CD14-positive monocyte (primary cell): Measurements from ENCODE around the gene NCOA7. TPM values are rescaled to one million over a fixed set of nuclear protein-coding genes. Genes with fewer than 3 reads are reported as not detected.

Experiments
- DNase-seq, 3 donors: peaks; one replicate each; pipeline ENCODE4 v3.0.0-alpha.2; 2011 to 2022
- H2AFZ ChIP-seq: 2 replicates; pipeline ENCODE4 v1.6.0; 2012; ENCODE audit warnings: mild to moderate bottlenecking, low read depth, low read length, inconsistent platforms; ENCODE audit not compliant: insufficient read depth, poor library complexity, severe bottlenecking
- H3K27ac ChIP-seq, 2 donors: 1 replicate in 1 of 2; 2 replicates in 1 of 2; pipeline ENCODE4 v1.5.1; 2012 to 2013; ENCODE audit warnings: low read length in 2 of 2, control low read depth in 1 of 2, inconsistent platforms in 1 of 2, low read depth in 1 of 2, mild to moderate bottlenecking in 1 of 2
- H3K27me3 ChIP-seq, 2 donors: one replicate each; pipeline versions ENCODE4 v1.6.0 to v1.6.1; 2011 to 2013; ENCODE audit warnings: low read length in 2 of 2; ENCODE audit not compliant: control insufficient read depth in 2 of 2, insufficient read depth in 2 of 2
- H3K36me3 ChIP-seq, 2 donors: replicated peaks in 1 of 2; 1 replicate in 1 of 2; 2 replicates in 1 of 2; pipeline versions ENCODE4 v1.5.1 to v1.6.1; 2012 to 2013; ENCODE audit warnings: low read length in 2 of 2, control low read depth in 1 of 2, inconsistent platforms in 1 of 2, mild to moderate bottlenecking in 1 of 2; ENCODE audit not compliant: insufficient read depth in 2 of 2, control insufficient read depth in 1 of 2
- H3K4me1 ChIP-seq, 2 donors: 1 replicate in 1 of 2; 2 replicates in 1 of 2; pipeline versions ENCODE4 v1.5.1 to v1.6.1; 2012 to 2013; ENCODE audit warnings: low read length in 2 of 2, control low read depth in 1 of 2, inconsistent platforms in 1 of 2, mild to moderate bottlenecking in 1 of 2, moderate library complexity in 1 of 2; ENCODE audit not compliant: insufficient read depth in 2 of 2, control insufficient read depth in 1 of 2
- H3K4me2 ChIP-seq: replicated peaks from 2 replicates; pipeline ENCODE3; 2012; ENCODE audit warnings: low read length, moderate library complexity, mild to moderate bottlenecking; ENCODE audit not compliant: poor library complexity, severe bottlenecking; ENCODE audit errors: extremely low read depth
- H3K4me3 ChIP-seq, 3 experiments: fragments of 200-600 bp in 1 of 3; sonication (generic) in 1 of 3; replicated peaks in 1 of 3; 1 replicate in 2 of 3; 2 replicates in 1 of 3; pipeline ENCODE4 v1.5.1; 2011 to 2013; ENCODE audit warnings: low read length in 3 of 3, mild to moderate bottlenecking in 3 of 3, control low read depth in 2 of 3, low read depth in 2 of 3, inconsistent platforms in 1 of 3, moderate library complexity in 1 of 3
- H3K79me2 ChIP-seq: 2 replicates; pipeline ENCODE4 v1.6.0; 2012; ENCODE audit warnings: mild to moderate bottlenecking, control low read depth, inconsistent platforms, low read length, moderate library complexity; ENCODE audit not compliant: insufficient read depth
- H3K9ac ChIP-seq: 2 replicates; pipeline ENCODE4 v1.6.0; 2017; ENCODE audit warnings: low read length, mild to moderate bottlenecking; ENCODE audit not compliant: insufficient read depth, poor library complexity, severe bottlenecking
- H3K9me3 ChIP-seq, 2 donors: replicated peaks in 1 of 2; 1 replicate in 1 of 2; 2 replicates in 1 of 2; pipeline versions ENCODE4 v1.5.1 to v1.6.1; 2012 to 2013; ENCODE audit warnings: low read length in 2 of 2, control low read depth in 1 of 2; ENCODE audit not compliant: control insufficient read depth in 1 of 2, insufficient read depth in 1 of 2
- H4K20me1 ChIP-seq: 2 replicates; pipeline ENCODE4 v1.6.0; 2012; ENCODE audit warnings: mild to moderate bottlenecking, low read length, control low read depth, moderate library complexity; ENCODE audit not compliant: insufficient read depth
- H3K27ac Mint-ChIP-seq, 7 donors: one replicate each; pipeline ENCODE4 v1.8.0; 2020; ENCODE audit warnings: mild to moderate bottlenecking in 7 of 7, mixed read lengths in 7 of 7, moderate library complexity in 6 of 7, inconsistent platforms in 2 of 7
- H3K27me3 Mint-ChIP-seq, 3 donors: one replicate each; pipeline ENCODE4 v1.8.0; 2021 to 2022; ENCODE audit warnings: low read depth in 3 of 3, mild to moderate bottlenecking in 3 of 3, mixed read lengths in 3 of 3, moderate library complexity in 3 of 3, inconsistent platforms in 1 of 3
- H3K36me3 Mint-ChIP-seq, 2 donors: one replicate each; pipeline ENCODE4 v1.8.0; 2020; ENCODE audit warnings: mixed read lengths in 2 of 2, inconsistent platforms in 1 of 2, mild to moderate bottlenecking in 1 of 2
- H3K4me1 Mint-ChIP-seq: one replicate; pipeline ENCODE4 v1.8.0; 2020; ENCODE audit warnings: mild to moderate bottlenecking, mixed read lengths
- H3K4me3 Mint-ChIP-seq, 2 donors: one replicate each; pipeline ENCODE4 v1.8.0; 2020; ENCODE audit warnings: mild to moderate bottlenecking in 2 of 2, mixed read lengths in 2 of 2, moderate library complexity in 1 of 2
- H3K9me3 Mint-ChIP-seq, 7 donors: one replicate each; pipeline ENCODE4 v1.8.0; 2020 to 2022; ENCODE audit warnings: mixed read lengths in 7 of 7, mild to moderate bottlenecking in 6 of 7, moderate library complexity in 6 of 7, inconsistent platforms in 2 of 7
- WGBS: methylation state at CpG from one replicate; pipeline ENCODE4 v1.1.5; 2013; ENCODE audit warnings: missing lambda C conversion rate; ENCODE audit not compliant: insufficient coverage; 5-methylcytosine and 5-hydroxymethylcytosine counted together
- intact Hi-C, 2 donors: fragments of 100-400 bp; cut with micrococcal nuclease; formaldehyde crosslinking; loops; one replicate each; pipeline versions ENCODE4 v1.15.0 to v1.15.1; 2023
- polyA plus RNA-seq, 3 donors: library from polyadenylated mRNA; depleted of rRNA in 1 of 3; unstranded in 2 of 3; stranded (reverse) in 1 of 3; fragments of 300-500 nt in 2 of 3; fragments of >200 nt in 1 of 3; fragmentation: Illumina TruSeq in 2 of 3; gene quantifications; 1 replicate in 2 of 3; 2 replicates in 1 of 3; pipeline ENCODE4 v1.2.3, GENCODE V29; 2012 to 2021
- TF ChIP-seq, protein P1 (sequence below): fragments of 200-600 bp; IDR thresholded peaks from one replicate; pipeline ENCODE4 v1.8.0; 2022; ENCODE audit warnings: antibody characterized with exemption, mild to moderate bottlenecking

The NCOA7 gene
- polyA plus RNA-seq, 3 donors = 8.3 to 21.9 (median 11.2) TPM

DNA sequence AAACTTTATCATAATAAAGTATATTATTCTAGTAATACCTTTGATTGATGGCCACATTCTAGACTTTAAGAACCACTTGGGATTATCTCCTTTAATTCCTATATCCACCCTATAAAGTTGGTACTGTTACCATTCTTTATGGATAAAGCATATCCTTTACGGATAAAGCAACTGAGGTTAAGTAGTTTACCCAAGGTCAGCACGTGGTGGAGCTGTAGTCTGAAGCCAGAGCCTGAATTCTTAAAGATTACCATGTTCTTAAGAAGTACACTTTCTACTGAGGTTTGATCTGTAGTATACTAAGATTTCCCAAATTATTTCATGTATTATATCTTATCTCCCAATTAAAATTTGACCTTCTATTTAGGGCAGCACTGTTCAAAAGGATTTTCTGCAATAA, 3.0 kb upstream of the NCOA7 start:
- Histone ChIP-seq H3K4me3 (no peak overlapping the region), H3K27ac (no peak overlapping the region), H3K36me3 (no peaks in the 10 kb centered on the region), H3K9me3 (peaks cover 0 to 2% of the 10 kb centered on the region in 2 donors), H3K9ac (no peak overlapping the region), H2AFZ (no peak overlapping the region), H3K27me3 (no peaks in the 10 kb centered on the region), H3K4me2 (no peak overlapping the region), H3K79me2 (peaks cover 19% of the 10 kb centered on the region), H4K20me1 (no peaks in the 10 kb centered on the region), H3K4me1 (peaks cover 24 to 35% of the 10 kb centered on the region in 2 donors)
- Mint-ChIP-seq H3K4me1 (peaks cover 27% of the 10 kb centered on the region), H3K9me3 (peaks cover 0 to under 1% (median 0%) of the 10 kb centered on the region in 7 donors), H3K27me3 (no peaks in the 10 kb centered on the region), H3K4me3 (no peak overlapping the region), H3K36me3 (no peaks in the 10 kb centered on the region), H3K27ac (no peak overlapping the region)
- TF ChIP-seq, protein P1, sequence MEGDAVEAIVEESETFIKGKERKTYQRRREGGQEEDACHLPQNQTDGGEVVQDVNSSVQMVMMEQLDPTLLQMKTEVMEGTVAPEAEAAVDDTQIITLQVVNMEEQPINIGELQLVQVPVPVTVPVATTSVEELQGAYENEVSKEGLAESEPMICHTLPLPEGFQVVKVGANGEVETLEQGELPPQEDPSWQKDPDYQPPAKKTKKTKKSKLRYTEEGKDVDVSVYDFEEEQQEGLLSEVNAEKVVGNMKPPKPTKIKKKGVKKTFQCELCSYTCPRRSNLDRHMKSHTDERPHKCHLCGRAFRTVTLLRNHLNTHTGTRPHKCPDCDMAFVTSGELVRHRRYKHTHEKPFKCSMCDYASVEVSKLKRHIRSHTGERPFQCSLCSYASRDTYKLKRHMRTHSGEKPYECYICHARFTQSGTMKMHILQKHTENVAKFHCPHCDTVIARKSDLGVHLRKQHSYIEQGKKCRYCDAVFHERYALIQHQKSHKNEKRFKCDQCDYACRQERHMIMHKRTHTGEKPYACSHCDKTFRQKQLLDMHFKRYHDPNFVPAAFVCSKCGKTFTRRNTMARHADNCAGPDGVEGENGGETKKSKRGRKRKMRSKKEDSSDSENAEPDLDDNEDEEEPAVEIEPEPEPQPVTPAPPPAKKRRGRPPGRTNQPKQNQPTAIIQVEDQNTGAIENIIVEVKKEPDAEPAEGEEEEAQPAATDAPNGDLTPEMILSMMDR = peak; percentile 29
- WGBS = no CpG with 5 or more reads among the region's 2 CpGs
- intact Hi-C loops = loop anchor here in 1 of 2 donors (10.0 kb wide), 2 partner anchors 47 to 167 kb away; partner anchors contain the start of gene HINT3
- no peak for DNase-seq

DNA sequence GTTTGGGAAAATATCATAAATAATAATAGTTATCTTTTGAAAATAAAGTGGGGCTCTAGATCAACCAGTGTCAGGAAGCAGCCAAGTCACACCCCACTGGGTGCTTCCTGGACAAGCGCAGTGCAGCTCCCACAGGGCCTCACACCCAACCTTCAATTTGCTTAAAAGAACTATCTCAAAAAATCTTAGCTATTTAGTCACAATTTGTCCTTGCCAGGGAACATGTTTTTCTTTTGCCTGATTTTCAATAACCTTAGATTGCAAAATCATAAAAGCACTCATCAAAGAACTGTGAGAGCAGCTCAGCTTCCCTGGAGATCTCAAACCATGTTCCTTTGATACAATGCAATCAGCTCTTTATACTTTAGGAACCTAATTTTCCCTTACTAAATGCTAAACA, 1.6 kb upstream of the NCOA7 start:
- H3K27me3 ChIP-seq = no peaks in the 10 kb centered on the region
- H3K79me2 ChIP-seq = peaks cover 33% of the 10 kb centered on the region
- no peaks in the 10 kb centered on the region for H3K9me3 ChIP-seq
- DNase-seq = no peak
- no peaks in the 10 kb centered on the region for H3K36me3 Mint-ChIP-seq
- no peak overlapping the region for H3K4me3 ChIP-seq
- intact Hi-C loops = loop anchor here in 1 of 2 donors (10.0 kb wide), 2 partner anchors 46 to 166 kb away; partner anchors contain the start of gene HINT3
- peak overlapping the region in 1 of 2 donors; percentile 83 for H3K27ac ChIP-seq
- peaks cover 40% of the 10 kb centered on the region for H3K4me1 Mint-ChIP-seq
- TF ChIP-seq, protein P1 = no peak
- peak overlapping the region in 4 of 7 donors; percentile 23 to 95 (median 92) for H3K27ac Mint-ChIP-seq
- no peak overlapping the region for H3K4me3 Mint-ChIP-seq
- no peaks in the 10 kb centered on the region for H3K27me3 Mint-ChIP-seq
- no peaks in the 10 kb centered on the region for H3K9me3 Mint-ChIP-seq
- H3K36me3 ChIP-seq = no peaks in the 10 kb centered on the region
- no peak overlapping the region for H3K4me2 ChIP-seq
- H4K20me1 ChIP-seq = no peaks in the 10 kb centered on the region
- no peak overlapping the region for H2AFZ ChIP-seq
- H3K4me1 ChIP-seq = peaks cover 24 to 38% of the 10 kb centered on the region in 2 donors
- no peak overlapping the region for H3K9ac ChIP-seq
- 14% methylated on average over 1 of the region's 1 CpG for WGBS
